Gastrocnemius medialis (tissue), 4 donors: ENCODE data around the gene PEMT.

Experiments
- CTCF ChIP-seq, 5 experiments: fragments of 450-650 bp in 3 of 5; fragments of 200-600 bp in 2 of 5; sonication (generic) in 2 of 5; IDR thresholded peaks in 4 of 5; conservative IDR thresholded peaks in 1 of 5; 1 replicate in 4 of 5; 2 replicates in 1 of 5; pipeline ENCODE4 v1.5.1; 2016 to 2019; ENCODE audit warnings: antibody characterized with exemption in 5 of 5, mild to moderate bottlenecking in 3 of 5, moderate library complexity in 3 of 5
- POLR2A ChIP-seq, 2 donors: fragments of 450-650 bp; IDR thresholded peaks; one replicate each; pipeline ENCODE4 v1.6.1; 2017; ENCODE audit warnings: antibody characterized with exemption in 2 of 2, mild to moderate bottlenecking in 2 of 2, moderate library complexity in 2 of 2

GRCh38 chr17:17518014-17518413 lies 73.5 kb downstream of the PEMT start:
- TF ChIP-seq POLR2A (IDR thresholded peaks at IDR 0.05) (no peak), CTCF (IDR thresholded peaks at IDR 0.05 in 4 of 5, conservative IDR thresholded peaks at IDR 0.05 in 1 of 5) (no peak)
